Measurements from ENCODE around the gene EXD3.

DNA sequence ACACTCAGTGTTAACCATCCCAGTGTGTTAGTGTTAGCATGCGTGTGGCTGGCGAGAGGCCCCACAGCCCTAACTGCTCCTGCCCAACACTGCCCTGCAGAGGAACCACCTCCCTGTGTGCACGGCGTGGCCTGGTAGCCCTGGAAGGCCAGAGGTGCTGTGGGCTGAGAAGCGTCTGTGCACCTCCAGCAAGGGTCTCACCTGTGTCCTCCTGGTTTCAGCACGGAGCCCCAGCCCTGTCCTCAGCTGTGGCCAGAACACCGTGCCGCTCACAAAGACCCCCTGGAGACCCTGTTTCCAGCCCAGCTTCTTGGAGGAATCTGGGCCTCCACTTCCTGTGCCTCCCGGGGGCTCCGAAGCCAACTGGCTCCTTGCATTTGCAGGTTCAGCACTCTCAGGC is 64.8 kb downstream of the EXD3 start:
- TF ChIP-seq POLR2A (IDR thresholded peaks at IDR 0.05; ENCODE audit: low read length) (no peak), GATA1 (IDR thresholded peaks at IDR 0.05; ENCODE audit: low read depth, low read length) (no peak)
